PC-9 (cell line): ENCODE results near the gene ABCD3.

Experiments used
- CTCF ChIP-seq: fragments of 200-600 bp; sonication (generic); conservative IDR thresholded peaks from 2 replicates; pipeline ENCODE4 v1.6.1; 2017; ENCODE audit warnings: mixed run types, antibody characterized with exemption, mild to moderate bottlenecking, moderate library complexity
- EZH2 ChIP-seq: fragments of 200-600 bp; sonication (generic); IDR thresholded peaks from 2 replicates; pipeline ENCODE4 v1.8.0; 2017; ENCODE audit warnings: antibody characterized with exemption, low read depth

GRCh38 chr1:94486990-94487389 is 68.8 kb downstream of the ABCD3 start:
- TF ChIP-seq CTCF (no peak), EZH2 (no peak)
